K562 (cell line): ENCODE results near the gene SDCBP2. TPM values are rescaled to one million over a fixed set of nuclear protein-coding genes. Genes with fewer than 3 reads are reported as not detected.

Experiments
- ATAC-seq: fragments of 200-7000 bp; cut with Tn5 transposase; 3 replicates; pipeline ENCODE4 v1.9.1; 2020; ENCODE audit warnings: moderate library complexity
- BruUV-seq: library from RNA; stranded (reverse); fragments of 400-500 nt; replicated peaks from 2 replicates; lab custom pipeline; 2021; lab: Mats Ljungman, UMichigan
- CTCF ChIA-PET: fragments of 300-600 bp; formaldehyde crosslinking; extraction: SDS; loops from one replicate; lab custom pipeline; 2021; ENCODE audit warnings: low intra/inter-chr PET ratio; lab: Yijun Ruan, JAX
- POLR2A ChIA-PET: fragments of 300-600, 350-650 bp; sonication (Branson Sonifier 250); formaldehyde crosslinking; extraction: SDS; loops from one replicate; lab custom pipeline; 2021; ENCODE audit warnings: antibody characterized with exemption, inconsistent platforms; lab: Yijun Ruan, JAX
- DNase-seq, 4 experiments: peaks; one replicate each; pipeline versions ENCODE4 v3.0.0 to v3.0.0-alpha.2; 2011 to 2018; ENCODE audit warnings: low spot score in 3 of 4, mixed read lengths in 3 of 4; ENCODE audit errors: extremely low read depth in 1 of 4
- FAIRE-seq: peaks from 2 replicates; lab custom pipeline; 2011; peaks lifted over from hg19 to GRCh38; lab: Jason Lieb, UNC
- H2AFZ ChIP-seq: 2 replicates; pipeline ENCODE4 v1.6.0; 2011; ENCODE audit warnings: low read depth, low read length, control low read depth, inconsistent platforms
- H3K27ac ChIP-seq: fragments of 200-600 bp; 3 replicates; pipeline ENCODE4 v1.8.0; 2011; ENCODE audit warnings: low read depth, mild to moderate bottlenecking, control low read depth, inconsistent platforms, low read length, moderate library complexity, mixed read lengths; ENCODE audit errors: extremely low read depth
- H3K27me3 ChIP-seq, 2 experiments: fragments of 300-600 bp in 1 of 2; 2 replicates in 1 of 2; 3 replicates in 1 of 2; pipeline versions ENCODE4 v1.6.0 to v1.8.0; 2011; ENCODE audit warnings: inconsistent platforms in 2 of 2, low read length in 2 of 2, mild to moderate bottlenecking in 1 of 2, mixed read lengths in 1 of 2, moderate library complexity in 1 of 2; ENCODE audit not compliant: control insufficient read depth in 2 of 2, insufficient read depth in 2 of 2
- H3K36me3 ChIP-seq: fragments of 300-600 bp; 3 replicates; pipeline ENCODE4 v1.8.0; 2011; ENCODE audit warnings: mild to moderate bottlenecking, low read length, inconsistent platforms; ENCODE audit not compliant: control insufficient read depth, insufficient read depth
- H3K4me1 ChIP-seq, 2 experiments: fragments of 200-600 bp in 1 of 2; replicated peaks in 1 of 2; 2 replicates in 1 of 2; 3 replicates in 1 of 2; pipeline versions ENCODE4 v1.5.1 to v1.8.0; 2011; ENCODE audit warnings: inconsistent platforms in 2 of 2, low read length in 2 of 2, mild to moderate bottlenecking in 1 of 2, mixed read lengths in 1 of 2, moderate library complexity in 1 of 2; ENCODE audit not compliant: control insufficient read depth in 2 of 2, insufficient read depth in 2 of 2
- H3K4me2 ChIP-seq: 2 replicates; pipeline ENCODE4 v1.6.1; 2011; ENCODE audit warnings: low read length, control low read depth, inconsistent platforms, mixed read lengths; ENCODE audit not compliant: insufficient read depth
- H3K4me3 ChIP-seq: fragments of 200-600 bp; sonication (generic), shearing (Covaris generic); 2 replicates; pipeline ENCODE4 v1.5.1; 2016; ENCODE audit warnings: control low read depth, inconsistent platforms
- H3K79me2 ChIP-seq: fragments of 200-600 bp; 3 replicates; pipeline ENCODE4 v1.8.0; 2011; ENCODE audit warnings: low read length, inconsistent platforms; ENCODE audit not compliant: control insufficient read depth, insufficient read depth
- H3K9ac ChIP-seq, 2 experiments: 2 replicates each; pipeline versions ENCODE4 v1.6.0 to v1.6.1; 2011; ENCODE audit warnings: low read depth in 2 of 2, low read length in 2 of 2, control low read depth in 1 of 2, inconsistent platforms in 1 of 2, mild to moderate bottlenecking in 1 of 2, mixed read lengths in 1 of 2; ENCODE audit not compliant: insufficient read depth in 1 of 2
- H3K9me1 ChIP-seq: one replicate; pipeline ENCODE4 v1.6.0; 2011; ENCODE audit warnings: inconsistent platforms, mild to moderate bottlenecking, low read length, moderate library complexity; ENCODE audit not compliant: control insufficient read depth, insufficient read depth
- H3K9me3 ChIP-seq: replicated peaks from 2 replicates; pipeline ENCODE4 v1.5.1; 2011; ENCODE audit warnings: low read depth, low read length, inconsistent platforms; ENCODE audit not compliant: control insufficient read depth, insufficient read depth
- H4K20me1 ChIP-seq: replicated peaks from 2 replicates; pipeline ENCODE4 v1.6.1; 2011; ENCODE audit warnings: low read length, inconsistent platforms, mixed read lengths; ENCODE audit not compliant: control insufficient read depth, insufficient read depth
- CEBPB ChIP-seq: fragments of 450-650 bp; IDR thresholded peaks from 2 replicates; pipeline ENCODE4 v1.6.1; 2016; ENCODE audit warnings: missing genetic modification characterization, missing compliant biosample characterization
- WGBS: fragments of 100-300 bp; shearing (Covaris generic); methylation state at CpG from one replicate; pipeline ENCODE4 v1.1.6; 2016; ENCODE audit warnings: low coverage, mixed read lengths; ENCODE audit not compliant: insufficient coverage; ENCODE audit errors: missing lambda C conversion rate; 5-methylcytosine and 5-hydroxymethylcytosine counted together
- in situ Hi-C: fragments of 300-500 bp; cut with MboI; formaldehyde crosslinking; loops from 4 replicates; pipeline ENCODE4 v1.15.0; 2018; ENCODE audit warnings: inconsistent platforms, mixed read lengths
- intact Hi-C: fragments of 100-400 bp; cut with micrococcal nuclease; formaldehyde crosslinking; loops from 2 replicates; pipeline ENCODE4 v1.14.2; 2022
- polyA plus RNA-seq, 8 experiments: library from polyadenylated mRNA; depleted of rRNA in 4 of 8; stranded (reverse) in 5 of 8; unstranded in 3 of 8; fragments of >200 nt; fragmentation: Nextera tagmentation in 2 of 8; fragmentation: Illumina TruSeq in 1 of 8; extraction: Ambion mirVana in 2 of 8; extraction: Trizol in 1 of 8; gene quantifications; 2 replicates each; pipeline versions ENCODE4 v1.2.1 to v1.2.3, GENCODE V29; 2011 to 2014; ENCODE audit warnings: inconsistent platforms in 1 of 8, missing spikeins in 1 of 8
- total RNA-seq, 7 experiments: library from RNA; depleted of rRNA in 6 of 7; stranded (reverse); fragments of >200 nt in 6 of 7; fragmentation: Illumina TruSeq in 2 of 7; extraction: Trizol in 2 of 7; gene quantifications; 2 replicates each; pipeline versions ENCODE4 v1.2.1 to v1.2.3, GENCODE V29; 2011 to 2021; ENCODE audit warnings: low replicate concordance in 1 of 7
- TF ChIP-seq, protein P1 (sequence below): fragments of 450-650 bp; IDR thresholded peaks from 2 replicates; pipeline ENCODE4 v1.6.1; 2018; ENCODE audit not compliant: partially characterized antibody

The SDCBP2 gene
- total and polyA plus RNA-seq, 9 of the 15 experiments (the other 6 are each of a cell fraction or from before 2014, with no cell fraction given): 0.06 to 1.2 (median 0.80) TPM

DNA sequence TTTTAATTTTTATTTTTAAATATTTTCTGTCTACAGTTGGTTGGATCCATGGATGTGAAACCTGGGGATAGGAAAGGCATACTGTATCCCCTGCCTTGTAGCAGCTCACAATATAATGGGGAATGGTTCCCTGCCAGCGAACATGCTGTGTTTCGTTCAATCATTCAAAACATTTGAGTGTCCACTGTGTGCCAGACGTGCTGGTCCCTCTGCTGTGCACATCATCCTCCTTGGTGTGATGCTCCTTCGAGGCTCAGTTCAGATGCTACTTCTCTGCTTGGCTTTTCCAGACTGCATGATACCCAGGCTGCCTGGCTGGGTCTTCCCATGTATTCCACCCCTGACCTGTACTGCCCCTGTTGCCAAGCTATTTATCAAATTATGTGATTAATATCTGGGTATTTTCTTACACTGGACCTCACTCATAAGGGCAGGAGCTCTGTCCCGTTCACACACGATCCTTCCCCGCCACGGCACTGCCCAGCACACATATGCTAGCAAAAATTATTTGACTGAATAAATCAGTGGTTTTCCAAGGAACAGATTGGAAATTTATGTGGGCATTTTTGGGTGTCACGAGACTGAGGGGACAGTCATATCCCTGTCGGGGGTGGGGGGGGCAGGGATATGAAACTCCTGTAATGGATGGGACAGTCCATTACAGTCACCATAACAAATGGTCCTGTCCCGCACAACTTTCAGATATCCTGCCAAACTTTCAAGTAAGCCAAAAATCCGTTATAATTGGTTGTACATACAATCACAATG, 4.9 kb downstream of the SDCBP2 start:
- Histone ChIP-seq H3K4me2 (0 out of 2 replicates have a peak overlapping the region, but pooled peaks have one; percentile 86), H4K20me1 (peaks cover 7% of the 10 kb centered on the region; the same call in 1 of the 2 replicates), H3K79me2 (peaks cover 37% of the 10 kb centered on the region), H3K27me3 (no peaks in the 10 kb centered on the region), H2AFZ (peak overlapping the region; percentile 60), H3K9me1 (no peaks in the 10 kb centered on the region), H3K4me3 (no peak overlapping the region), H3K9me3 (no peaks in the 10 kb centered on the region)
- intact Hi-C loops: loop anchor here (10.0 kb wide), 1 partner anchor 141 kb away; the partner anchor contains the start of gene NSFL1C
- CTCF ChIA-PET: interaction anchor here (0.6 kb wide), 1 partner anchor 173 kb away, joined by 4 read pairs; no protein-coding TSS in a partner anchor
- no TSS peak for BruUV-seq
- no peak for FAIRE-seq
- in situ Hi-C loops: no loop called here
- TF ChIP-seq, protein P1, sequence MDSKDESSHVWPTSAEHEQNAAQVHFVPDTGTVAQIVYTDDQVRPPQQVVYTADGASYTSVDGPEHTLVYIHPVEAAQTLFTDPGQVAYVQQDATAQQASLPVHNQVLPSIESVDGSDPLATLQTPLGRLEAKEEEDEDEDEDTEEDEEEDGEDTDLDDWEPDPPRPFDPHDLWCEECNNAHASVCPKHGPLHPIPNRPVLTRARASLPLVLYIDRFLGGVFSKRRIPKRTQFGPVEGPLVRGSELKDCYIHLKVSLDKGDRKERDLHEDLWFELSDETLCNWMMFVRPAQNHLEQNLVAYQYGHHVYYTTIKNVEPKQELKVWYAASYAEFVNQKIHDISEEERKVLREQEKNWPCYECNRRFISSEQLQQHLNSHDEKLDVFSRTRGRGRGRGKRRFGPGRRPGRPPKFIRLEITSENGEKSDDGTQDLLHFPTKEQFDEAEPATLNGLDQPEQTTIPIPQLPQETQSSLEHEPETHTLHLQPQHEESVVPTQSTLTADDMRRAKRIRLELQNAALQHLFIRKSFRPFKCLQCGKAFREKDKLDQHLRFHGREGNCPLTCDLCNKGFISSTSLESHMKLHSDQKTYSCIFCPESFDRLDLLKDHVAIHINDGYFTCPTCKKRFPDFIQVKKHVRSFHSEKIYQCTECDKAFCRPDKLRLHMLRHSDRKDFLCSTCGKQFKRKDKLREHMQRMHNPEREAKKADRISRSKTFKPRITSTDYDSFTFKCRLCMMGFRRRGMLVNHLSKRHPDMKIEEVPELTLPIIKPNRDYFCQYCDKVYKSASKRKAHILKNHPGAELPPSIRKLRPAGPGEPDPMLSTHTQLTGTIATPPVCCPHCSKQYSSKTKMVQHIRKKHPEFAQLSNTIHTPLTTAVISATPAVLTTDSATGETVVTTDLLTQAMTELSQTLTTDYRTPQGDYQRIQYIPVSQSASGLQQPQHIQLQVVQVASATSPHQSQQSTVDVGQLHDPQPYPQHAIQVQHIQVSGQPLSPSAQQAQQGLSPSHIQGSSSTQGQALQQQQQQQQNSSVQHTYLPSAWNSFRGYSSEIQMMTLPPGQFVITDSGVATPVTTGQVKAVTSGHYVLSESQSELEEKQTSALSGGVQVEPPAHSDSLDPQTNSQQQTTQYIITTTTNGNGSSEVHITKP: peak; percentile 36
- TF ChIP-seq CEBPB (tag): no peak
- TF ChIP-seq, all 486 proteins: peak for 1
- no peak for DNase-seq
- no peak for ATAC-seq
- WGBS: 54% methylated on average over 11 of the region's 12 CpGs
- Histone ChIP-seq H3K27ac (no peak overlapping the region; the same call in 2 of the 3 replicates), H3K4me1 (peaks cover 18 to 29% of the 10 kb centered on the region in 2 experiments; a peak in 4 of 5 replicates), H3K36me3 (peaks cover 5% of the 10 kb centered on the region; the same call in 1 of the 3 replicates), H3K9ac (peak overlapping the region in 1 of 2 experiments; percentile 99; a peak in 3 of 4 replicates)
- POLR2A ChIA-PET: interaction anchor here (0.8 to 1.3 kb wide), 3 partner anchors 9 to 58 kb away, joined by 3 read pairs; no protein-coding TSS in a partner anchor
